GM10248 (cell line): ENCODE results near the gene POLR1D.

Experiments
- CTCF ChIA-PET: fragments of 300-600 bp; sonication (Branson Sonifier 250); formaldehyde crosslinking; extraction: SDS; loops from one replicate; lab custom pipeline; 2021; ENCODE audit warnings: antibody characterized with exemption; lab: Yijun Ruan, JAX
- POLR2A ChIA-PET: fragments of 350-650 bp; sonication (Branson Sonifier 250); formaldehyde crosslinking; extraction: SDS; loops from one replicate; lab custom pipeline; 2020; ENCODE audit warnings: antibody characterized with exemption; lab: Yijun Ruan, JAX
- DNase-seq: peaks from one replicate; pipeline ENCODE4 v3.0.0; 2012; ENCODE audit errors: extremely low spot score
- CTCF ChIP-seq: IDR thresholded peaks from 2 replicates; pipeline ENCODE4 v1.5.1; 2012; ENCODE audit warnings: mild to moderate bottlenecking, low read depth; ENCODE audit errors: extremely low read depth, missing control alignments, control extremely low read depth

POLR1D gene

GRCh38 chr13:27638521-27638920 lies 16.8 kb downstream of the POLR1D start:
- DNase-seq: no peak
- ChIA-PET POLR2A (no interaction called here), CTCF (interaction anchor here (0.7 to 2.4 kb wide), 7 partner anchors 8 to 106 kb away, joined by 3 to 13 read pairs (median 4); no protein-coding TSS in a partner anchor)
- TF ChIP-seq CTCF: no peak

GRCh38 chr13:27639186-27639585 lies 17.5 kb downstream of the POLR1D start:
- no peak for DNase-seq
- no peak for TF ChIP-seq CTCF
- ChIA-PET POLR2A (no interaction called here), CTCF (interaction anchor here (0.7 to 2.4 kb wide), 7 partner anchors 8 to 106 kb away, joined by 3 to 13 read pairs (median 4); partner anchors contain the start of gene LNX2)

GRCh38 chr13:27641711-27642502 lies 20.2 kb downstream of the POLR1D start:
- no peak for DNase-seq
- TF ChIP-seq CTCF: no peak
- CTCF ChIA-PET: interaction anchor here (1.7 to 3.5 kb wide), 3 partner anchors 10 to 20 kb away, joined by 4 to 22 read pairs (median 11); partner anchors contain the start of gene POLR1D
- POLR2A ChIA-PET: no interaction called here

- ChIA-PET POLR2A (no interaction called here), CTCF (interaction anchor here (1.4 to 3.5 kb wide), 5 partner anchors 10 to 263 kb away, joined by 3 to 22 read pairs (median 4); partner anchors contain the start of gene POLR1D)
- no peak for DNase-seq
- TF ChIP-seq CTCF: no peak
These were observed 21.8 kb downstream of the POLR1D start for GRCh38 chr13:27643334-27644132.

GRCh38 chr13:27644302-27644701 lies 22.6 kb downstream of the POLR1D start:
- ChIA-PET CTCF (interaction anchor here (1.5 to 3.5 kb wide), 2 partner anchors 9 to 264 kb away, joined by 3 to 11 read pairs; no protein-coding TSS in a partner anchor), POLR2A (no interaction called here)
- DNase-seq: no peak
- TF ChIP-seq CTCF: no peak

GRCh38 chr13:27650312-27650711 lies 28.6 kb downstream of the POLR1D start:
- DNase-seq: no peak
- CTCF ChIA-PET: interaction anchor here (1.5 to 3.1 kb wide), 4 partner anchors 10 to 222 kb away, joined by 4 to 13 read pairs (median 8); no protein-coding TSS in a partner anchor
- TF ChIP-seq CTCF: no peak
- POLR2A ChIA-PET: no interaction called here
